CMK (cell line): ENCODE data around the gene MTRF1L.

Experiments
- DNase-seq: peaks from one replicate; pipeline ENCODE4 v3.0.0-alpha.2; 2010; ENCODE audit warnings: low read depth

Gene MTRF1L, protein sequence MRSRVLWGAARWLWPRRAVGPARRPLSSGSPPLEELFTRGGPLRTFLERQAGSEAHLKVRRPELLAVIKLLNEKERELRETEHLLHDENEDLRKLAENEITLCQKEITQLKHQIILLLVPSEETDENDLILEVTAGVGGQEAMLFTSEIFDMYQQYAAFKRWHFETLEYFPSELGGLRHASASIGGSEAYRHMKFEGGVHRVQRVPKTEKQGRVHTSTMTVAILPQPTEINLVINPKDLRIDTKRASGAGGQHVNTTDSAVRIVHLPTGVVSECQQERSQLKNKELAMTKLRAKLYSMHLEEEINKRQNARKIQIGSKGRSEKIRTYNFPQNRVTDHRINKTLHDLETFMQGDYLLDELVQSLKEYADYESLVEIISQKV

DNA sequence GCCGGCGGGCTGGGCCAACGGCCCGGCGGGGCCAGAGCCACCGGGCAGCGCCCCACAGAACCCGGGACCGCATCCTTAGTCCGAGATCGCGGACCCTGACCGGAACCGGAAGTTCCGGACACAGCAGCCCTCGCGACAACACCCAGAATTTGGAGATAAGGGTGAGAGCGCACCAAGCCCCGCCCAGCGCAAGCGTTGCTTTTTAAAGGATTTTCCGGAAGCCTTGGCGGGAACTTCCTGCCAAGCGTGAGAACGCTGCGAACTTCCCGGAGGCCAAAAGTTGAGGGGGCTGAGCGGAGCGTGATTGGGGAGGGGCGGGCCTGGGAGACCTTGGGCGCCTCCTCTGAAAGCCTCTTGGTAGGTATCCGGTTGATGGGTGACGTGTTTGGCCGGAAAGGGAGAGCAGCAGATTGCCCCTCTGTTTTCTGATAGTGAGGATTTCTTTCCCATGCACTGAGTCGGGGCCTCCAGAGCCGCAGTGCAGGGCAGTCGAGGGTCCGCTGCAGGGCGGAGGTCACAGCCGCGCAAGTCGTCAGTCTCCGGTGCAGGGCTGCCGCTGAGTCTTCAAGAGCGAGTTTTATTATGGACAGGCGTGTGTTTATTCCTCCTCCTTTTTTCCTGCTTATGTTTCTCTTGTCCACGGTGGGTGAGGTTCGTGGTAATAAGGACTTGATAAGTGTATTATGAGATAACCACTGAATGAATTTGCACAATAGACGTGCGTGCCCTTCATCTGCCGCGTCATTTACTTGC, at the start of gene MTRF1L:
TSS of gene MTRF1L (minus strand) at position 97 of the 753 bp plus-strand sequence. CDS start at position 73, 24 bp downstream.
- DNase-seq = peak; percentile 91

DNA sequence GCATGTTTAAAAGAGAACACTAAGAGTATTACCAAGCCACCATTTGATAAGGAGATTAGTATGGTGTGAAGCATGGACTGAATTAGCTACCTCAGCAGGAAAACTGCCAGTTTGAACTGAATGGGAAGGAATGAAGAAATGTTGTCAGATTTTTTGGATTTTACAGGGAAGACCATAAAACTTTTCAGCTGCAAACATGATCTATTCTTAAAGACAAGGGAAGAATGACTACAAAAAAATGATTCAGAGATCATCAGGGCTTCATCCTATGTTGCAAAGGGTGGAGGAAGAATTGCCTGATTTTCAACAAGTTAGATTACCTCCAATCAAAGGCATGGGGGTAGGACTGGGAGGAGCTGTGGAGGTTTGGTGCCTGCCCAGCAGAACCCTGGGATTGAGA, 49.3 kb upstream of the MTRF1L start:
- no peak for DNase-seq

DNA sequence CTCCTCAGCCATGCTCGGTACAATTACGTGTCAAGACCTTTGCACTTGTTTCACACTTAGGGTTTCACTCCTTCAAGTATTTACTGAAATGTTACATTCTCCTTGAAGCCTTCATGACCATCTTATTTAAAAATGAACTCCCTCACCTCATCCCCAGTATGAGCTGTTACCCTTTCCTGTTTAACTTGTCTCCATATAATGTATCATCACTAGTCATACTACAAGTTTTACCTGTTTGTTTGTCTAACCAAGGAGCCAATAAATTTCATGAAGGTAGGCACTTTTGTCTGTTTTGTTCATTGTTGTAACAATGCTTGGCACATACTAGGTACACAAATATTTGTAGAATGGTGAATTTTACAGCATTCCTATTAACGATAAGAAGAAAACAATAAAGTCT, 46.1 kb upstream of the MTRF1L start:
- DNase-seq = no peak

DNA sequence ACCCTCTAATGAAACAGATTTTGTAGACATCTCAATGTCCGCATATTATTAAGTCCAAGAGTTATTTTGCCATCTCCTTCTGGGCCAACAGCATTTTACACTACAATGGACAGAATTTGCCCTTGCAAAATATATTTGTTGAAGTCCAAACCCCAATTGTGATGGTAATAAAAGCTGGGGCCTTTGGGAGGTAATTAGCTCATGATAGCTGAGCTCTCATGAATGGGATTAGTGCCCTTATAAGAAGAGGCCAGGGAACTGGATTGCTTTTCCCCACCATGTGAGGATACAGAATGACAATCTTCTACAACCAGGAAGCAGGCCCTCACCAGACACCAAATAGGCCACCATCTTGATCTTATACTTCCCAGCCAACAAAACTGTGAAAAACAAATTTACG, 44.9 kb upstream of the MTRF1L start:
- no peak for DNase-seq

DNA sequence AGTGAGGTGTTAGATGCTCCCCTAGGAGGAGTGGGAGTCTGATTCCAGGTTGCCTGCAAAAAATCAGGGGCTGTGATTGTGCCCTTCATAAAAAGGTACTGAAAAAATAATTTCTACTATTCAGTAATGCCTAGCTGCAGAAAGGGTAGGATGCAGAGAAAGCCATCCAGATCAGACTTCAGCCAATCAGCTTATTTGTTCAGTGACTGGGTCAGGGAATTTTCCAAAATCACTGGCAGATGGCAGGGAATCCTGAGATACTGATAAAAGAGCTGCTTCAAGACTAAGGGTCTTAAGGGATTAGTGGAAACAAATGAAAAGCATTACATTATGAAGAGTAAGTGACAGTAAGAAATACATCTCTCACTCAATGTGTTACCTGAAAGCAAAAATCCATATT, 42.8 kb upstream of the MTRF1L start:
- no peak for DNase-seq

DNA sequence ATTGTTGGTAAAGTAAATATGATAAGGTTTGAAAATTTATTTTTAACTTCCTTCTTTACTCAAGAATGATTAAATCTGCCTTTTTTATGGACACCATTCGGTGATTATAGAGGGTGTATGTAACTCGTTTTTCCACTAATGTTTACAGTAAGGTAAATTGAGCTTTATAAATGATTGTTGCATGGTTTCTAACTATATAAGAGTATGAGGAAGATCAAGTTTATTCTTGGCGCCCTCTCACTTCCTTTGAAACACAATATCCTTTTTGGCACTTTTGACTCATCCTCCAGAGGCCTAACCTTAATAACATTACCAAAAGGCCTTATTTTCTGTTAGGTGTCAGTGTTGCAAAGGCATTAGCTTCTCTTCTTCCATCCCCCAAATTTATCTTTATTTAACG, 41.8 kb upstream of the MTRF1L start:
- DNase-seq = no peak

DNA sequence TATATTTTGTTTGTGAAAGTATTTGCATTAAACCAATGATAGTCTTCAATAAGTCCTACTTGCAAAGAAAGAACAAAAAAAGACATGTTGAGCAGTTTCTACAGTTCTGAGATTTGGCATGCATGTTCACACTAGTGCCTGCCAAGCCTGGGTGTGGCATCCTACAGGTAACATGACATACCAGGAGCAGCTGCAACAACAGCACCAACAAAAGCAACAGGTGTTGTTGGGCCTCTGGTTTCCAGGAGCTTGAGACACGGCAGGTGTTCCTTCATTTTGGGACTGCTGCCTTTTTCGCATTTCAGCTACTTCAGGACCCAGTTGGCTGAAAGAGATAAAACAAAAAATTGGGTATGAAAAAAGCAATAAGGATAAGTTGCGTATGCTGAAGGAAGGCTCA, 41.2 kb upstream of the MTRF1L start:
- DNase-seq = no peak

DNA sequence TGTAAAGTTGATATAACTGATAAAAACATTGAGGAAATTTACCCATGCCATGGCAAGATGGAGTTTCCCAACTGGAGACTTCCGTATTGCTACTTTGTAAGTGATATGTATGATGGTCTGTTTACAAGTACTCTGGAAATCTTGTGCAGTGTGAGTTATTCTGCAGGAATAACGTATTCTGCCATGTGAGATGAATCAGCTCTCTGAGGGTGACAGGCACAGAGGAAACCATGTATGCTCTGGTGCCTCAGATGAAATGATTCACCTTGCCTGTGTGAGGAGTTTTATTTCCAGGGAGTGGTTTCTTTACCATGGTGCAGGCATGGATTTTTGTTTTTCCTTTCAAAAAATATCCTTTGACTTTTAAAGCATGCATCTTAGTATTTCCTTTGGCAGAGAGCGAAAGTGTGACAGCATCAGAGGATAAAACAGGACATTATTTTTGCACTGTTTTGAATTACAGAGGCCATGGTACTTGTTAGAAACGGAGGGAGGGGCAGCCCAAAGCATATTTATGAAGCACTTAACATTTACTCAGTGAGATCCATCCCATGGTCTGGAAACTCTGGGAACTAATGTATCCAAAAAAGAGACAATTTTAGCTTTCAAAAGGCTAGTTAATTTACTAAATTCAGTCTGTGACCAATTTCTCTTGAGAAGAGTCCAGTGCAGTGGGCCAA, 36.0 kb upstream of the MTRF1L start:
- no peak for DNase-seq

DNA sequence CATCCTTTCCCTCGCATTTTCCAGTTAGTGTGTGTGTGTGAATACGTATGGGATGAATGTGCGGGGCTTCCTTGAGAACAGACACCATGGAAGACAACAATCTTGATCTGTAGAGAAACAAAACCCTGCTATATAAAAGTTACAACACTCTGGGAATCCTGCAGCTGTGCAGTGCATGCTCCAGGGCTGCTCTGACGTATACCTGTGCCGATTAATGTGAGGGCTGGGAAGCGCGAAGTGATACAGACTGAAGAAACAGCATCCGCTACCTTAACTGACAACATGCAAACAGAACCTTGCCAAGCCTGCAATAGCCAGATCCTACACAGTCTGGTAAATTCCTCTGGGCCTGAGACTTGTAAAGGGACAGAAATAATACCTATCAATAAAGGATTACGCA, 31.6 kb upstream of the MTRF1L start:
- no peak for DNase-seq

DNA sequence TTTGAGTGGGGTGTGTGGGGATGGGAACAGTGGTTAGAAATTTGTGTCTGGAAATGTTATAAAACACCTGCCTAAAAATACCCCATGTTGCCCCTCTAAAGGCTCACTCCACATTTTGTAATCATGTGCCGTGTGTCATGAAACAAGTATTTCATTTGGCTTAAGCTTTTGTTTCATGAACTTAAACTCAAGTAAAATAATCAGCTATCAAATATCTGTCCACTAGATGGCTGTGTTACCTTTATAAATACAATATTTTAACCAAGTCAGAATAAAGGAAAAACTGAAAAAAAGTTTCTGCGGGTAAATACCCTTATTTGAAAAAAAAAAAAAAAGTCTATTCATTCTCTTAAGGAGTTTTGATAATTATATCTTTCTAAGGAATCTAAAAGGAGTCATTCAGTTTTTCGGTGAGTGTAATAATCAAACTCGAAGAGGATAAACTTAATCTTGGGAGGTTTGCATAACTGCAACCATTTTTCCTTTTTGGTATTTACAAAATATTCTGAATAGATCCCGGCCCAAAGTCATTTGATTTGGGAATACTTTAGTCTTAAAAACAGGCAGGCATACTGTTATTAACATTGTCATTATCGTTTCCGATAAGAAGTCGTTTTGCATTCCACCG, 29.9 kb upstream of the MTRF1L start:
- DNase-seq = no peak

DNA sequence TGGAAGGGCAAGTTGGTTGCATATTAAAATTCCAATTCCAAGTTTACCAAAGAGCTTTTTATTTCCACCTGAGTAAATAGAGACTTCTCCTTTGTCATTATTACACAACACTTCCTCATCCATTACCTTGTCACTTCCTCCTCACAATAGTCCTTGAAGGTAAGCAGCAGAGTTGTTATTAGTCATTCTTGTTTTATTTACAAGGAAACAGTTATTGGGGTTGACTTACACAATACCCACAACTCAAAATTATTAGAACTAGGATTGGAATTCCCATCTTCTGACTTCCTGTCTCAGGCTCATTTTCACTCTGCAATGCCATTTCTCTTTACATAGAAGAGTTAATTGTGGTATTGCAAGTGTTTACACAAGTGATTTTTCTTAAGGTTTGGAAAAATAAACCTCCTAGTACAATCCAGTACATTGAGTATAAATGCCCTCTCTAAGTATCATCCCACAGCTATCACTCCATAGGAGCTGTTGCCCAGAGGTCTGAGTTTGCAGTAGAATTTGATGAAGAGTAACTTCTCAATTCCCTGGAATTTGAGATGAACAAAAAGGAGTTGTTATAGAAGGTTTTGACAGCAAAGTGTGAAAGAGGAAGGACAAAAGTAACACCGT, 28.9 kb upstream of the MTRF1L start:
- DNase-seq = no peak

DNA sequence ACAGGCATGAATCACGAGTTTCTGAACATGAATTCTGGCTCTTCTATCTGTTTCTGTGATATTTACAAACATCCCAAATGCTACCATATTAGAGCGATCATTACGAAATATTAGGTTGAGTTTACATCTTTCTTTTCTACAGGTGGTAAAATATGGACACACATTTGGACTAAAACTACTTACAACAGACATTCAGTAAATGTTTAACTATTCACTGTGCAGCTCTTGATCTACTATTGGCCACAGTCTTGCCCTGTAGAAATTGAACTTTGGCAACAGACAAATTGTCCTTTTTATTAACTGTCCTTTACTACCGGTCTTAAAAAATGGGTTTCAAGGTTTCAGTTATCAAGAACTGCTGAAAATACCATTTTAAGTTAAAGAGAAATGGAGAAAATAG, 26.5 kb upstream of the MTRF1L start:
- no peak for DNase-seq

DNA sequence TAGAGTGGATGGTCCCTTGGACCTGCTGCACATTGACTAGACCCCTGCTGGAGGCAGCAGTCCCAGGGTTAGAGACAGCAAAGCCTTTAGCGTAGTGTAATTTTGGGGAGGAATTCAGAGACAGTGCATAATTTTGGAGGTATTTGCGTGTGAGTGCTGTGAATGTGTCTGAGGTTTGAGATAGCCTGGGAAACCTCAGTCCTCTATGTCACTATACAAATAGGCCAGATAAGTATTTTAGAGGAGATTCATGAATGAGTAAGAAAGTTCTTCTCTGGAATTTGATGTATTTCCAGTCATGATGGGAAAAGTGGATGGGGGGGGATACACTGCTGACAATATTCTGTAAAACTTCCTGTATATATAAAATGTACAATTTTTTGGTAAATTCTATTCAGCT, 25.8 kb upstream of the MTRF1L start:
- DNase-seq = no peak

DNA sequence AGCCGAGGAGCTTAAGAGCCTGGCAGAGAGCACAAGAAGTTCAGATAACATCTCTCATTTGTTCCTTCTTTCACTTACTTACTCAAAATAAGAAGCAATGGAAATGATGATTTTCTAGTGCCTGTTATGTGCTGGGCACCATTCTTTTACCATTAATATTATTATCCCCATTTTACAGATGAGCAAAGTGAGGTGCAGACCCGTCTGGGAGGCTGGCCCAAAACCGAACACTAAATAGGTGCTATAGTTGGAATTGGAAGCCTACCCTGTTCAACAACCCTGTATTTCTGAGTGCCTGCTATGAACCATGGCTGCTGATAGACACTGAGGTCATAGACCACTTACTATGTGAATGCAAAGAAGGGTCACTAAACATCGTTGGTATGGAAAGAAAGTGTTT, 25.0 kb upstream of the MTRF1L start:
- no peak for DNase-seq

DNA sequence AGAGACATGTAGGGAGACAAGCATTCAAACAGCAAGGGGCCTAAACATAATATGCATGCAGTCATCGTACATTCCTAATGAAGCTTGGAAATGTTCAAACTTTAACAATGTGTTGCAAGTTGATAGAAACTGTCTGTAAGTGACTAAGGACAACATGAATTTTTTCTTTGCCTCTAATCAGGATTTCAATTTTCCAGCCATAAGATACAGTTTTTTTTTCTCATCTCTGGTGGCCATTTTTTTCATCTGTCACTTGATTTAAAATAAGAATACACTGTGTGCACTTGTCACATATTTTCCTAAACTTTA, 22.2 kb upstream of the MTRF1L start:
- no peak for DNase-seq

DNA sequence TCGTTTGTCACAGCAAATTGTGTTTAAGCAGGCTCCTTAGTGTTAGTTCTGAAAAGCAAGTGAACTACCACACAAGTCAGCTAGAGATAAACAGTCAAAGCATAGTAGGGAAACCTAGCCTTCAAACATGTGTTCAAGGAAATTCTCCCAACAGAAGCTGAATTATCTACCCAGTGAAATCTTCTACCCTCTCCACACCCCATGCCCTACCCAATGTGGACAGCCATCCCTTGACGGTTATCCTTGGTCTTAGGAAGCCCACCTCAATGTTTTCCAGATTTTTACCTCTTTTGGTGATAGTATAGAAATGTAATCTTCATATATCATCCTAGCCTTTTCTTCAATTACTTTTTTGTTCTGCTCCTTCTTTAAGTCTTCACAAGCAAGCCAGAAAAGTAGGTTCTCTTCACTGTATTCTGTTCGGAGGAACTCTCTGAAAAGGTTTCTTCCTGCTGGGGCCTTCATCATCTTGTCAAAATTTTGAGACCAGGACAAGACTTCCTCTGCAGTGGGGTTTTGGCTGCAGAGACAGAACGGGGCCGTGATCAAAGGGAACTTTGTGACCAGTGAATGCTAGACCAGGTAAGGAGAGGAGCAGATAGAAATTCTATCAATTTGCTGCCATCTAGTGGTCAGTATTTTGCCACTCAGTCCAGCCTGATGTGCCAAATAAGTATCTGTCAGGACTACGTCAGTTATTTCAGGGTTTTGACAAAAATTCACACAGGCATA, 21.6 kb upstream of the MTRF1L start:
- DNase-seq = peak; percentile 39

DNA sequence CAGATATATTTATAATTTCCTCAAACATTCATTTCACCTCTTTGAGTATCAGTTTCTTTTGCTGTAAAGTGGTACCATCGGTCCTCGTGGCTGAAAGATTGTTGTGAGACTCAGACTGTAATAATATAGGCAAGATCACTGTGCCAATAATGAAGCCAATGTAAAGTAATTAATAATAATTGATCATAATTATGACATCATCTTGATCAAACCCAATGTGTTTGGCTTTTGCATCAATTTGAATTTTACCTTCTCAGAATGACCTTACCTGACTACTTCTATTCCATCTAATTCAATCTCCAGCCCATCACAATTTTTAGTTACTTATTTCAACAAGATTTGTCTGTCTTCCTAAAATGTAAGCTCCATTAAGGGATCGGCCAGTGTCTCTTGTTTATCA, 15.8 kb upstream of the MTRF1L start:
- DNase-seq = no peak

DNA sequence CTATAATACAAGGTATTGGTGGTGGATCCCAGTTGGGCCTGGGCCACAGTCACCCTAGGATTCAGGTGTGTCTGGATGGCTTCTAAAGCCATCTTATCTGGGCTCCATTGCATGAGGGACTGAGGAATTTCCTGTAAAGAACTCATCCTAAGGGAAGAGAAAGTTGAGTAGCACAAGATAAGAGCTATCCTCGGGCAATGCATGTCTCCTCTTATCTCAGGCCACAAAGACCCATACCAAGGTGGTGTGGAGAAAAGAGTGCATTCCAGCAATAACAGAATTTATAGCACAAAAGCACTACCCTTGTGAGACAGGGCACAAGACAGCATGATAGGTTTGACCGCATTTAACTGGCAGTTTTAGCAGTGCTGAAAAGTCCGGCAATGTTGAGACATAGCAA, 14.3 kb upstream of the MTRF1L start:
- no peak for DNase-seq

DNA sequence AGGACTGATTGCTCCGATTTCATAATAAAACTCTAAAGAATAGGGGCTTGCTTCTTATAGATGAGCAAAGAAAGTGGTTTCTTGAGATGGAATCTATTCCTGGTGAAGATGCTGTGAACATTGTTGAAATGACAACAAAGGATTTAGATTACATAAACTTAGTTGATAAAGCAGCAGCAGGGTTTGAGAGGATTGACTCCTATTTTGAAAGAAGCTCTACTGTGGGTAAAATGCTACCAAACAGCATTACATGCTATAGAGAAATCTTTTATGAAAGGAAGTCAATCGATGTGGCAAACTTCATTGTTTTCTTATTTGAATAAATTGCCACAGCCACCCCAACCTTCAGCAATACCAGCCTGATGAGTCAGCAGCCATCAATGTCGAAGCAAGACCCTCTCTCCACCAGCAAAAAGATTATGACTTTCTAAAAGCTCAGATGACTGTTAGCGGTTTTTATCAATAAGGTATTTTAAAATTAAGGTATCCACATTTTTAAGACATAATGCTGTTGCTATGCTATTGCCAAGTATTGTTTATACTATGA, 12.7 kb upstream of the MTRF1L start:
- no peak for DNase-seq

DNA sequence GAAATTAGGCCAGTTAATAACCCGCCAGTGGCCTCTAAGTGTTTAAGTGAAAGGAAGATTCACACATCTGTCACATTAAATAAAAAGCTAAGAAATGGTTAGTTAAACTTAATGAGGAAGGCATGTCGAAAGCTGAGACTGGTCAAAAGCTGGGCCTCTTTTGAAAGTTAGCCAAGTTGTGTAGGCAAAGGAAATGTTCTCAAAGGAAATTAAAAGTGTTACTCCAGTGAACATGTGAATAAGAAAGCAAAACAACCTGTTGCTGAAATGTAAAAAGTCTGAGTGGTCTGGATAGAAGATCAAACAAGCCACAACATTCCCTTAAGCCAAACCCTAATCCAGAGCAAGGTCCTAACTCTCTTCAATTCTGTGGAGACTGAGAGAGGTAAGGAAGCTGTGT, 10.9 kb upstream of the MTRF1L start:
- DNase-seq = no peak

DNA sequence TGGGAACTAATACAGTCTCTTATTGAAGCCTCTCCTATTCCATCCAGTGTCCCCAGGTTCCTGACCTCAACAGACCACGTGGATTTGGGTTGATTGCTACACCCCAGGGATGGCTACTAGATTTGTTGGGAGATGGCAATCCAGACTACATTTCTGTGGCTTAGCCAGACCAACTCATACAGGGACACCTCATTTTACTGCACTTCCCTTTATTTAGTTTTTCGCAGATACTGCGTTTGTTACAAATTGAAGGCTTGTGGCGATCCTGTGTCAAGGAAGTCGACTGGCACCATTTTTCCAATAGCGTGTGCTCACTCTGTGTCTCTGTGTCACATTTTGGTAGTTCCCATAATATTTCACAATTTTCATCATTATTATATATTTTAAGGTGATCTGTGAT, 10.3 kb upstream of the MTRF1L start:
- DNase-seq = no peak

DNA sequence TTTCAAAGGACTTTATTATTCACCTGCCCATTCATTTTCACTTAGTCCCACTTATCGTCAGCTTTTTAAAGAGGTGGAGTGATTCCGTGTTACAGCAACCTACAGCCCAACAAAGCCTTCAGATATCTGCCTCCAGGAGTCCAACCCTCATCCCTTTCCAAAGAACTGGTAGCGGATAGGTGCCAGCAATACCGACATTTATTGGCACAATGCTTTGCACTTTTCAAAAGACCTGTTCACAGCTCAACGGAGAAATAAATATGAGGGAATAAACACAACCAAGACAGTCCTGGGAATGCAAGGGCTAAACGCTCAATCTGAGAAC, 819 bp upstream of the MTRF1L start:
- no peak for DNase-seq
